ENCODE results near the gene ASF1A. TPM values are rescaled to one million over a fixed set of nuclear protein-coding genes. Genes with fewer than 3 reads are reported as not detected.

The ASF1A gene
- total RNA-seq, 1 donor from 2014 or later: 27.6 TPM

GRCh38 chr6:118930680-118931079 is 36.7 kb downstream of the ASF1A start:
- intact Hi-C loops (cut with micrococcal nuclease): no loop called here
- H3K27ac ChIP-seq (replicated peaks): no peak overlapping the region
- H3K36me3 ChIP-seq: peaks cover 69% of the 10 kb centered on the region
- no peak overlapping the region for H3K4me3 ChIP-seq
- TF ChIP-seq CTCF (IDR thresholded peaks at IDR 0.05; ENCODE audit: borderline replicate concordance): no peak
- H3K4me1 ChIP-seq: peaks cover 15% of the 10 kb centered on the region
- no peaks in the 10 kb centered on the region for H3K27me3 ChIP-seq (ENCODE audit: low read depth)
- H3K9me3 ChIP-seq (replicated peaks): no peaks in the 10 kb centered on the region
- no peak for DNase-seq

DNA sequence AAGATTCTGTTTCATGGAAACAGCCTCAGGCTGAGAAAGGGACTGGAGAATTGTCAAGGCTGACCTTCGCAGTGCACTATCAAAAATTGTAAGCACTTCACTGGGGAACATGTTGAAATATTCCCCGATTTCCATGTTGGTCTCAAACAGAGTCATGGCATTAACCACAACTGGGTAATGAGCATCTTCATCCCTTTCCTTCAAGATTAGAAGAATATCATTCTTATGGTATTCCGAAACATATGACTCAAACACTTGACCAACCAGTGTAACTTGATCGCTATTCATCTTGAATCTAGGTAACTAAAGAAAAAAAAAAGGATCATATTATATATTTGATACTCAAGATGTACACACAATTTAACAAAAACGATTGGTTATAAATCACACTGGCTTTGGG is 37.5 kb downstream of the ASF1A start:
- H3K4me3 ChIP-seq: no peak overlapping the region
- H3K27ac ChIP-seq (replicated peaks): no peak overlapping the region
- no peaks in the 10 kb centered on the region for H3K9me3 ChIP-seq (replicated peaks)
- H3K36me3 ChIP-seq: peaks cover 61% of the 10 kb centered on the region
- peaks cover 22% of the 10 kb centered on the region for H3K4me1 ChIP-seq
- intact Hi-C loops (cut with micrococcal nuclease): no loop called here
- DNase-seq: no peak
- no peak for TF ChIP-seq CTCF (IDR thresholded peaks at IDR 0.05; ENCODE audit: borderline replicate concordance)
- H3K27me3 ChIP-seq (ENCODE audit: low read depth): no peaks in the 10 kb centered on the region

DNA sequence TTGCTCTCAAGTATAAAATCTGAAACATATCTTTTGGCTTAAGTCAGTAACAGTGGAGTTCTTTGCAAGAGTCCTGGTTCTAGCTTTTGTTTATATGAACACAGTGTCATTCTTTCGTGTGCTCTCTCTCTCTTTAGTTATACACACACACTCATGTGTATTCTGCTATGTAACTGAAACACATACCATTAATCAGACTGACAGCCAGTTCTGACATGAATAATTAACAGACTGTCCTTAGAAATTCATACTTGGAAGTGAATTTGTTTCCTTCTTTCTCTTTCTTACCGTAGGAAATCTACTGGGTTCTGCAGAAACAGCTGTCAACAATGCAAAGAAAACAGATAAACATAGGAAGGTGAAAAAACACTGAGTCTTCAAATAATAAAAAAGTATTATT is 38.5 kb downstream of the ASF1A start:
- H3K4me3 ChIP-seq: no peak overlapping the region
- intact Hi-C loops (cut with micrococcal nuclease): no loop called here
- TF ChIP-seq CTCF (IDR thresholded peaks at IDR 0.05; ENCODE audit: borderline replicate concordance): no peak
- peaks cover 51% of the 10 kb centered on the region for H3K36me3 ChIP-seq
- H3K27ac ChIP-seq (replicated peaks): no peak overlapping the region
- no peak for DNase-seq
- peaks cover 22% of the 10 kb centered on the region for H3K4me1 ChIP-seq
- H3K9me3 ChIP-seq (replicated peaks): no peaks in the 10 kb centered on the region
- no peaks in the 10 kb centered on the region for H3K27me3 ChIP-seq (ENCODE audit: low read depth)

DNA sequence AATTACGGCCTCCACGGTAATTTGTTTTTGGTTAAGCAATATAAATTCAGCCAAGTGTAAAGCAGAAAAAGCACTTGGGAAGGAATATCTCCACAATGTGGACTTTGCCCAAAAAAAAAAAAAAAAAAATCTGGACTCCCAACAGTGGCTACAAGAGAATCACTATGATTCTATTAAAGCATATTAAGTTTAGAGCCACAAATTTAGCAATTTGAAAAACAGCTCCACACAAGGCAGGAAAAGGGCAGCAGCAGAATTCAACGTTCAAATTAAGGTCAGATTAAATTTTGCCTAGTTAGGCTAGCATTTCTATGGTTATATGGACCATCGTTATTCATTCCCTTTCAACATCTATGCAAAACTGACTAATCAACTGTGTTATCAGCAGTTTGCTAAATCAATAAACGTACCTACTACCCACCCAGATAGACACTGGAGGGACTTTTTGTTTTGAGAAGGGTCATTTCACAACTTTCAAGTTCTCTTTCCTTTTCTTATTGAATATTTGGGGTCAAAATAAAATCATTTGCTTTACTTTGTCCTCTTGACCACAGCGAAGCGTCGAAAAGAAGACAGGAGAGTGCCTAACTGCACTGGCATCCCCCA is 40.0 kb downstream of the ASF1A start:
- intact Hi-C loops (cut with micrococcal nuclease): no loop called here
- DNase-seq: no peak
- H3K27me3 ChIP-seq (ENCODE audit: low read depth): no peaks in the 10 kb centered on the region
- peaks cover 22% of the 10 kb centered on the region for H3K4me1 ChIP-seq
- H3K9me3 ChIP-seq (replicated peaks): no peaks in the 10 kb centered on the region
- H3K4me3 ChIP-seq: peak overlapping the region; percentile 79
- peak overlapping the region; percentile 96 for H3K27ac ChIP-seq (replicated peaks)
- no peak for TF ChIP-seq CTCF (IDR thresholded peaks at IDR 0.05; ENCODE audit: borderline replicate concordance)
- peaks cover 37% of the 10 kb centered on the region for H3K36me3 ChIP-seq

- intact Hi-C loops (cut with micrococcal nuclease): no loop called here
- peaks cover 29% of the 10 kb centered on the region for H3K36me3 ChIP-seq
- H3K27ac ChIP-seq (replicated peaks): peak within 1 kb of the TSS; percentile 96
- TF ChIP-seq CTCF (IDR thresholded peaks at IDR 0.05; ENCODE audit: borderline replicate concordance): no peak
- DNase-seq: peak; percentile 92
- H3K4me1 ChIP-seq: peaks cover 28% of the 10 kb centered on the region
- H3K4me3 ChIP-seq: peak within 1 kb of the TSS; percentile 79
- no peaks in the 10 kb centered on the region for H3K9me3 ChIP-seq (replicated peaks)
- H3K27me3 ChIP-seq (ENCODE audit: low read depth): no peaks in the 10 kb centered on the region
These were observed 40.7 kb downstream of the ASF1A start, which contains the start of gene MCM9 for GRCh38 chr6:118934461-118935330. Gene MCM9, minus strand, starts transcription at chr6:118935159. Its CDS starts 3,436 bp downstream, at chr6:118931723.
